Stomach (tissue), 4 donors: Measurements from ENCODE around the gene LRMDA.

Experiments used
- CTCF ChIP-seq, 7 experiments: fragments of 450-650 bp in 4 of 7; fragments of 200-600 bp in 3 of 7; sonication (generic) in 3 of 7; IDR thresholded peaks; one replicate each; pipeline ENCODE4 v1.5.1; 2016 to 2019; ENCODE audit warnings: antibody characterized with exemption in 7 of 7, control low read depth in 2 of 7, mild to moderate bottlenecking in 1 of 7
- POLR2A ChIP-seq, 4 donors: fragments of 450-650 bp; IDR thresholded peaks; one replicate each; pipeline ENCODE4 v1.6.1; 2016; ENCODE audit warnings: antibody characterized with exemption in 4 of 4, control low read depth in 2 of 4, mild to moderate bottlenecking in 1 of 4, moderate library complexity in 1 of 4

GRCh38 chr10:76285515-76285914, 854.1 kb downstream of the LRMDA start:
- TF ChIP-seq CTCF (IDR thresholded peaks at IDR 0.05) = no peak
- no peak for TF ChIP-seq POLR2A (IDR thresholded peaks at IDR 0.05)
